ENCODE results near the gene CAGE1. TPM values are rescaled to one million over a fixed set of nuclear protein-coding genes. Genes with fewer than 3 reads are reported as not detected.
A peak's percentile ranks its signal among the peaks of the same experiment; 100 is the strongest.

Gene CAGE1
- total and polyA plus RNA-seq, 8 donors = not detected

GRCh38 chr6:7307533-7307932, 82.0 kb downstream of the CAGE1 start:
- WGBS, 5 donors = 95 to 98% (median 97%) methylated on average over 5 of the region's 5 CpGs
- intact Hi-C loops (cut with DNase I; ENCODE audit: low total_unique reads) = no loop called here
- Histone ChIP-seq H3K36me3 (peaks cover 41 to 74% (median 74%) of the 10 kb centered on the region in 4 donors), H3K27ac (no peak overlapping the region), H3K4me1 (peaks cover 13 to 67% (median 36%) of the 10 kb centered on the region in 4 donors), H3K4me3 (no peak overlapping the region), H3K9me3 (no peaks in the 10 kb centered on the region), H3K27me3 (no peaks in the 10 kb centered on the region)
- no peak for DNase-seq
- no peak for TF ChIP-seq EP300 (IDR thresholded peaks at IDR 0.05)
- TF ChIP-seq CTCF (IDR thresholded peaks at IDR 0.05) = no peak
- TF ChIP-seq POLR2AphosphoS5 (IDR thresholded peaks at IDR 0.05) = no peak
- TF ChIP-seq POLR2A (IDR thresholded peaks at IDR 0.05) = no peak

- Histone ChIP-seq H3K27me3 (no peaks in the 10 kb centered on the region), H3K27ac (no peak overlapping the region), H3K36me3 (peaks cover 61 to 100% (median 99%) of the 10 kb centered on the region in 4 donors), H3K9me3 (no peaks in the 10 kb centered on the region), H3K4me3 (no peak overlapping the region), H3K4me1 (peaks cover 8 to 60% (median 27%) of the 10 kb centered on the region in 4 donors)
- DNase-seq = no peak
- TF ChIP-seq POLR2A (IDR thresholded peaks at IDR 0.05) = no peak
- no peak for TF ChIP-seq POLR2AphosphoS5 (IDR thresholded peaks at IDR 0.05)
- TF ChIP-seq CTCF (IDR thresholded peaks at IDR 0.05) = no peak
- no peak for TF ChIP-seq EP300 (IDR thresholded peaks at IDR 0.05)
- 53 to 84% (median 64%) methylated on average over 1 of the region's 1 CpG for WGBS, 5 donors
- intact Hi-C loops (cut with DNase I; ENCODE audit: low total_unique reads) = no loop called here
These were observed 84.7 kb downstream of the CAGE1 start for GRCh38 chr6:7304821-7305220.

GRCh38 chr6:7301702-7302101, 87.8 kb downstream of the CAGE1 start:
- Histone ChIP-seq H3K4me3 (no peak overlapping the region), H3K36me3 (peaks cover 71 to 100% (median 99%) of the 10 kb centered on the region in 4 donors), H3K4me1 (peaks cover 8 to 31% (median 13%) of the 10 kb centered on the region in 4 donors), H3K27ac (peak overlapping the region in 1 of 5 donors; percentile 26), H3K9me3 (no peaks in the 10 kb centered on the region), H3K27me3 (no peaks in the 10 kb centered on the region)
- DNase-seq = no peak
- intact Hi-C loops (cut with DNase I; ENCODE audit: low total_unique reads) = no loop called here
- no peak for TF ChIP-seq EP300 (IDR thresholded peaks at IDR 0.05)
- TF ChIP-seq POLR2AphosphoS5 (IDR thresholded peaks at IDR 0.05) = no peak
- no peak for TF ChIP-seq CTCF (IDR thresholded peaks at IDR 0.05)
- TF ChIP-seq POLR2A (IDR thresholded peaks at IDR 0.05) = no peak
- WGBS, 5 donors = 39 to 62% (median 50%) methylated on average over 7 of the region's 7 CpGs

- intact Hi-C loops (cut with DNase I; ENCODE audit: low total_unique reads) = no loop called here
- TF ChIP-seq EP300 (IDR thresholded peaks at IDR 0.05) = no peak
- no peak for TF ChIP-seq POLR2A (IDR thresholded peaks at IDR 0.05)
- no peak for TF ChIP-seq POLR2AphosphoS5 (IDR thresholded peaks at IDR 0.05)
- TF ChIP-seq CTCF (IDR thresholded peaks at IDR 0.05) = no peak
- Histone ChIP-seq H3K4me1 (peaks cover 8 to 28% (median 11%) of the 10 kb centered on the region in 4 donors), H3K36me3 (peaks cover 73 to 100% (median 99%) of the 10 kb centered on the region in 4 donors), H3K4me3 (no peak overlapping the region), H3K27ac (no peak overlapping the region), H3K9me3 (no peaks in the 10 kb centered on the region), H3K27me3 (no peaks in the 10 kb centered on the region)
- DNase-seq = no peak
- 31 to 64% (median 50%) methylated on average over 5 of the region's 5 CpGs for WGBS, 5 donors
These were observed 88.6 kb downstream of the CAGE1 start for GRCh38 chr6:7300926-7301325.

Measured in stomach (tissue), 9 donors.